HG02840 (cell line): ENCODE results near the gene PAK2.
"Not testable (repeated sequence)": the region's sequence is repeated elsewhere in the genome, so short reads cannot be mapped to it uniquely, and the experiment has no call there.

Experiments used
- ATAC-seq: cut with Tn5 transposase; IDR thresholded peaks from one replicate; pipeline ENCODE4 v1.9.1; 2021; ENCODE audit warnings: mild to moderate bottlenecking, moderate library complexity, moderate number of reproducible peaks; ENCODE audit not compliant: unreplicated experiment, low FRiP score

PAK2 gene

DNA sequence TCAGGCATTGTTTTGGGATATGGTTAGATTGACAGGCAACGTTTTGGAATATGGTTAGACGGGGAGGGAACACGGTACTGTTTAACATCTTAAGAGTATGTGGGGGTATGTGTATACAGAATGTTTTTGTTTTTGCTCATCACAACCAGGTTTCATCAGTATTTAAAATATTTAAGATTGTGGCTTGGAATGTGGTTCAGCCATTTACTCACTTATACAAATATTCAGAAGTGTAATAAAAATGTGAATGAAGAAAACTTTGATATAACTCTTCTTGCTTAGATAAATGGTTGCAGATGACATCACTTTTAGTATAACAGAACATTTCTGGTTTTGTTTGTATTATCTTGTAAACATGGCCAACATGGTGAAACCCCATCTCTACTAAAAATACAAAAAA is 3.9 kb upstream of the PAK2 start:
- no peak for ATAC-seq

DNA sequence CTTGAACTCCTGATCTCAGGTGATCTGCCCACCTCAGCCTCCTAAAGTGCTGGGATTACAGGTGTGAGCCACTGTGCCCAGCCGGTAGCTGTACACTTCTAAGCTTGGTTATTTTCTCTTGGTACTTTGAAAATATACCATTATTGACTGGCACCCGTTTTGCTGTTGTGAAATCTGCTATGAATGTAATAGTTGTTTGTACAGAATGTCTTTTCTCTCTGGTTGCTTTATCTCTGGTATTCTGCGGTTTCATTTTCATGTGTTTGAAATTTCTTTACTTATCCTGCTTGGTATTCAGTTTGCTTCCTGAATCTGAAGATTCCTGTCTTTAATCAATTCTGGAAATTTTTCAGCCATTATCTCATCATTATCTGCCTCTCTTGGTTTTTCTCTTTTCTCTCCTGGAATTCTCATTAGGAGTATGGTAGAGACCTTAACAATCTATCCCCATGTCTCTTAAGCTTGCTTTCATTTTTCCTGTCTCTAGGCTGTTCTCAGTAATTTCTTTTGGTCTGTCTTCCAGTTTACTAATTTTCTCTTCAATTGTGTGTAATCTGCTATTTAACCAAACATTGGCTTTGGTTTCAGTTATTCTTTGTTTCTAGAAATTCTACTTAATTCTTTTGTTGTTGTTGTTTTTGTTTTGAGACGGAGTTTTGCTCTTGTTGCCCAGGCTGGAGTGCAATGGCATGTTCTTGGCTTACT is 2.8 kb upstream of the PAK2 start:
- ATAC-seq: no peak

DNA sequence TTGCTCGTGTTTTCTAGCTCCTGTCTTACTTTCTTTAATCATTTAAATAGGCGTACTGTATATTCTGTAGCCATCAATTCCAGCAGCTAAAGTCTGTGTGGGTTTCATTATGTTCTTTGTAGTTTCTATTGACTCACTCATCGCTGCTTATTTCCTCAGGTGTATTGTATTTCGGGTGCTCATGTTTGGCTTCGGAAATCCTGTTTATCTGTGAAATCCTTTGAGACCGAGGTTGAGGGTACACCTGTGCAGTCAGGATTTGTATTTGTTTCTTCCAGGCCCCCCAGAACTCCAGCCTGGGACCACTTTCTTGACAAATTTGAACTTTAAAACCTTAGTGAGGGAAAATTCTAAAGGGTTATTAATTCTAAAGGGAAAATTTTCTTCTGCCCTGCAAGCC is 2.0 kb upstream of the PAK2 start:
- ATAC-seq: no peak

DNA sequence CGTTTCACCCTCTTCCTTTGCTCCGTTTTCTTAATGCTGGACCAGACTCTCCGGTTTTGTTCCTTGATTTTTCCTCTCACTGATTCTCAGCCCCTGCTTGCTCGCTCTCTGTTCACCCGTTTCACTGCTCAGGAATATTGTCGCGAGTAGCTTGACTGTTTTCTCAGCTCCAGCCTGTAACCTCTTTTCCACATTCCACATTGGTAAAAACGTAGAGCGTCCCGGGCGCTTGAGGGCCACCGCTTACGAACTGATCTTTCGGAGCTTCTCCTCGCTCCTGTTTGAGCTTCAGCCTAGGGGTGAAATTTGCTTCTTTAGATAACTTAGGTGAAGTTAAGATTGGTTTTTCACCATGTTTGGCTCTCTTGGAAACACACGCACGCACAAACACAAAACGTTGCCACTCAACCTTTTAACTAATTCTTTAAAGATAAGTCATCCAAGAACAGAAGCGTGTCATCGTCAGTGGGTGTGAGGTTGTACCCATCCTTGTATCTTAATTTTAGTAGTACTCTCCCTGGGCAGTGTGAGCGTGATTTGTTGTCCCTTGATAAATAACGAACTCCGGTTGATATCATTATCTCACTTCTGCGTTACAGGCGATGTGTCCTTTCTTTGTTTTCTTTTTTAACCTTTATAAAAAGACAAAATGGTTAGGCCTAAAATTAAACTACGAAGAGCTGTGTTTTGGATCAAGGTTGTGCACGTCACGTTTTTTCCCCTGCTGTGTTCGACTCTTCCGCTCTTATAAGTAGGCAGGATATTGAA is 1.0 kb downstream of the PAK2 start:
- no peak for ATAC-seq

DNA sequence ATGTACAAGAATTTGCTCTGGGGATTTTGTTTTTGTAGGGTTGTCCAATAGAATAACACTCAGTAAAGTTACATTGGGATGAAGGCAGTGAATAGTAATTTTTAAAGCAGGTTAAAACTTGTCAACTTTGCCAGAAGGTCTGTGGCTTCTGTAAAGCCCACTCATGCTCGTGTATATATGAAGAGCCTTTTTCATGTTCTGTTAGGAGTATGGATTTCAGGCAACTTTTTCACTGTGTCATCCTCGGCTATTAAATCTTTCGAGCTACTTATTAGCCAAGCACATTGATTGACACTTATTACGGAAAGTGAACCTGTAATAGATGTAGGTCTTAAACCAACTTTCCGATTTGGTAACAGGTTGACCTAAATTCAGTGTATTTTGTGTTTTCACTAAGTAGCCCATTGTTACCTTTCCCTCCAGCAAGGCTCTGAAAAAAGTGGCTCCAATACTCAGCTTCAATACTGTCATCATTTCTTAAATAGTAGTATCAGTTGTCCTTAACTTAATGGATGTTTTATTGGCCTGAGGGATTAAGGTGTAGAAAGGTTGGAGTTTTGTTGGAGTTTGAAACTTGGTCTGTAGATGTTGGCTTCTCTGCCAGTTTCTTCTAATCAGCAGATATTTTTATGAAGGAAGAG is 1.7 kb downstream of the PAK2 start:
- no peak for ATAC-seq

DNA sequence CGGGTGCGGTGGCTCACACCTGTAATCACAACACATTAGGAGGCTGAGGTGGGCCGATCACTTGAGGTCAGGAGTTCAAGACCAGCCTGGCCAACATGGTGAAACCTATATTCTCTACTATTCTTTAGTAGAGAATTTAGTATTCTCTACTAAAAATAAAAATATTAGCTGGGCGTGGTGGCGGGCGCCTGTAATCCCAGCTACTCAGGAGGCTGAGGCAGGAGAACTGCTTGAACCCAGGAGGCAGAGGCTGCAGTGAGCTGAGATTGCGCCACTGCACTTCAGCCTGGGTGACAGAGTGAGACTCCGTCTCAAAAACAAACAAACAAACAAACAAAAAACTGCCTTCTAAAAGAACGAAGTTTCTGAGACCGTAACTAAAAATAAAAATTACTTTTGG is 3.9 kb downstream of the PAK2 start:
- ATAC-seq: not testable (repeated sequence)

DNA sequence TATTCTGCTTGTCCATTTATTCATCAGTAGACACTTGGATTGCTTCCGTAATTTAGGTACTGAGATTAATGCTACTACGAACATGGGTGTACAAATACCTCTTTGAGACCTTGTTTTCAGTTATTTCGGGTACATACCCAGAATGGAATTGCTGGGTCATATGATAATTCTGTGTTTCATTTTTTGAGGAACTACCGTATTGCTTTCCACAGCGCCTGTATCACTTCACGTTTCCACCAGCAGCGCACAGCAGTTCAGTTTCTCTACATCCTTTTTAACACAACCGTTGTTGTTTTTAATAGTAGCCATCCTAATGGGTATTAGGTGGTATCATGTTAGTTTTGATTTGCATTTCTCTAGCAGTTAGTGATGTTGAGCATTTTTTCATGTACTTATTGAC is 9.5 kb downstream of the PAK2 start:
- ATAC-seq: no peak

DNA sequence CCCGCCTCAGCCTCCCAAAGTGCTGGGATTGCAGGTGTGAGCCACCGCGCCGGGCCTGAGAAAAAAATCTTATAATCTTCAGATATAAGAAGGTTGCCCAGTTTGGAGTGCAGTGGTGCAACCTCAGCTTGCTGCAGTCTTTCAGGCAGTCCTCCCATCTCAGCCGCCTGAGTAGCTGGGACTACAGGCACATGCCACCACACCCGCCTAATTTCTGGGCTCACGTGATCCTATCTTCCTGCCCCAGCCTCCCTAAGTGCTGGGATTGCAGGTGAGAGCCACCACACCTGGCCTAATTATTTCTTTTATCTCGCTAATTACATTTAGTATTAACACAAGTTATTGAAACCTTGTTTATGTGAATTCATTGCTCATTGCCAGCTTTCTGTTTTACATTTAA is 13.5 kb downstream of the PAK2 start:
- ATAC-seq: no peak

DNA sequence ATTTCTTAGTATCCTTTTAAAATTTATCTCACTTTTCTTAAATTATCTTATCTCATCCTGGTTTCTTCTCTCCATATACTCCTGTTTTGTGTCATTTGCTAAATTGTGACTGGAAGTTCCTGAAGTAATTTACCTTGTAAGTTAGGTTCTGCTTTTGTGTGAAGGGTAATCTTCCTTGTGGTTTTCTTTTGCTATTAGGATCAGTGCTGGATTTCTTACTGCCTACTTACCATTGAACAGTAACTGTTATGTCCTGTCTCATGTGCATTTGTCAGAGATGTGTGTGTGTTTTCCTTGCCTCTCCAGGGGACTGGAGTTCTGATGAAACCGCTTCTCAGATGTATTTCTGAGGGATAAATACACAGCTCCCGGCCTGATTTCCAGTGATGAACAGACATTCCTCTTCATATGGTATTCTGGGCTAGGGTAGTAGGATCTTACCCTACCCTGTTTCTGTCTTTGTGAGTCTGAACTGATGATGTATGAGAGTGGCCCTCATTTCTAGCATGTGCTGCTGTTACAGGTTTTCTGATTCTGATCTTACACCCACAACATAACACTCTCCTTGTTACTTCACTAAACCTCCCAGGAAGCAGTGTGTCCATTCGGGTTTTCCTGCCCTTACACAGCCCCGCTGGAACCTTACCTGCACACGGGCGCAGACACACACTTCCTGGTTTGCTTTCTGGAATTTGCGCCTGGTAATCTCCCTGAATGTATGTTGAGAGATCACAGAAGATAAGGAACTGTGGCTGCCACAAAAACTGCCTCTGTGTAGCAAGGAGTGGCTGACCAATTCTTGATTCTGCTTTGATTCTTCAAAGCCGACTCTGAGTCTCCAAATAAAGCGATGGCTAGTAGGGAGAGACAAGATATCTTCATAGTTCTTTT is 14.7 kb downstream of the PAK2 start:
- ATAC-seq: no peak

DNA sequence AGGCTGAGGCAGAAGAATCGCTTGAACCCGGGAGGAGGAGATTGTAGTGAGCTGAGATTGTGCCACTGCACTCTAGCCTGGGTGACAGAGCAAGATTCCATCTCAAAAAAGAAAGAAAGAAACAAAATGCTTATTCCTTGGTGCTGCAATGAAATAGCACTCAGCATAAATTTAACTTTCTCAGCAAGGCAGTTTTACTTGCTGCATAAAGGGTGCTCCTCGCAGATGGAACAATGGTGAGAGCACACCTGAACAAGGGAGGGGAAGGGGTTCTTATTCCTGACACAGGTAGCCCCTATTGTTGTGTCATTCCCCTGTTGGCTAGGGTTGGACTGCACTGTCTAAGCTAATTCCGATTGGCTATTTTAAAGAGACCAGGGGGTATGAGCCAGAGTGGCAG is 17.1 kb downstream of the PAK2 start:
- no peak for ATAC-seq

DNA sequence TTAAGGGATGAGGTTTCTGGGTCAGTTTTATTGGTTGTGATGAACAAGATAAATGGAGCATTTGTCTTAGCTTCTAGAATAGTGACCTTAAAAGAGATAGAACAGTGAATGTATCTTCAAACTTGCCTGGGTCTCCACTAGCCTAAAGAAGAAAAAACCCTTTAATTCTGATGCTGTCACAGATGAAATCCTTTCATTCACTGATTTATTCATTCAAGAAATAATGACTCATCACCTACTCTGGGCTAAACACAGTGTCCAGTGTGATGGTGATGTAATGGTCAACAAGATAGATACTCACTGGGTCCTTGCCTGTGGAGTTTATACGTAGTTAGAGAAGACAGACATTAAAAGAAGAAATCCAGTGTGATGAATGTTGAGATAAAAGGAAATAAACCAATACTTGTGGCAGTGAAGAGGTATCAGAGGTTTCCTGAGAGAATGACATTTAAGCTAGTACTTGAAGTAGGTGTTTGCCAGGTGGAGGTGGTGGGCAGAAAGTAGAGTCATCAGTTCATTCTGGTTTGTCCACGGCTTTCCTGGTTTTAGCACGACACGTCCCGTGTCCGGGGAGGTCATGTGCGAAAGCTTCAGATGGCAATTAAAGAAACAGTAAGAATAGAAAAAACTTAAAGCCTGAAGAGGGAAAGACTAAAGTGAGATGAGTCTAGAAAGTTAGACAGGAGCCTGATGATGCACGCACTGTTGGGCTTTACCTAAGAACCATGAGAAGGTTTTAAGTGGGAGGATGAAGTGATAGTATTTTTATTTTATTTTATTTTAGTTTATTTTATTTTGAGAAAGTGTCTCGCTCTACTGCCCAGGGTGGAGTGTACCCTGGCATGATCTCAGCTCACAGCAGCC is 18.5 kb downstream of the PAK2 start:
- no peak for ATAC-seq

DNA sequence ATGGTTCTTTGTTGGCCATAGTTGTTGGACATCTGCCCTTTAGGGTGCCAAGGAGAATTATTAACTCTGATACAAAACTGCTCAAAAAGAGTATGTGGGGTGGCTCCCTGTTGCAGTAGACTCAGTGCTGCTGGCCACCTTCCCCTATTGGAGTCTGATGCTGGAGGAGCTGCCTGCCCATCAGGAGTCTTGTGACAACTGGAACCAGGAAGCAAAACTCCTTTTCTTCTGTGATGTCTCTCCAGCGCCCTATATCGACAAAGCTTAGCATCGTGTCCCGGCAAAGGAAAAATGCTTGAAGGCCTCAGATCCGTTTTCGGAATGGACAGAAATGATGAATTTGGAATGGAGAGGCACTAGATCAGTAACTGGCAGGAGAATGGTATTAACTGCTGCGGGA is 23.5 kb downstream of the PAK2 start:
- ATAC-seq: no peak

DNA sequence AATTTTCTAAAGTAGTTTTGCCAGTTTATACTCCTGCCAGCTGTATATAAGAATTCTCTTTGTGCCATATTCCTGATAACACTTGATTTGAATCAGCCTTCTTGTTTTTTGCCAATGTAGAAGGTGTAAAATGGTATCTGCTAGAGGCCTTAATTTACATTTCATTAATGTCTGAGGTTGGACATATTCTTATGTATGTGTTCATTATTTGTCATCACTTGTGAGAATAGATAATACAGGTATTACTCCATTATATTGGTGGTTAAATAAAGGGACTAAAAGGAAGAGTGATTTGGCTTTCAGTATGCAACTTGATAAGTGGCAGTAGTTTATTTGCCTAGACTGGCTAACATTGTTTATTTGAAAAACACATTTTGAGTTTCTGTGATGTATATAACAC is 25.8 kb downstream of the PAK2 start:
- ATAC-seq: no peak

DNA sequence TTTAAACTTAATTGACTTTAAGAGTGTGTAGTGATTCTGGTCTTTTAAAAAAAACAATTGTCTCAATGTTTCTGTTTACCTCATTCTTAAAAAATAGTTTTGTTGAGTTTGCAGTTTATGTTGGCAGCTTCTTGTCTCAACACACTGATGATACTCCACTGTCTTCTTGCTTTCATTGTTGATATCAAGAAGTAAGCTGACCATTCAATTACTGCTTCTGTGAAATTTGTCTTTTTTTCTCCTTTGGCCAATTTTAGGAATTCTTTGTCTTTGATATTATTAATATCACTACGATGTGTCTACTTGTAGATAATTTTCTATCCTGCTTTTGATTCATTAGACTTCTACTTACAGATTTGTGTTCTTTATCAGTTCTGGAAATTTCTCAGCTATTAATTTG is 31.4 kb downstream of the PAK2 start:
- ATAC-seq: no peak

DNA sequence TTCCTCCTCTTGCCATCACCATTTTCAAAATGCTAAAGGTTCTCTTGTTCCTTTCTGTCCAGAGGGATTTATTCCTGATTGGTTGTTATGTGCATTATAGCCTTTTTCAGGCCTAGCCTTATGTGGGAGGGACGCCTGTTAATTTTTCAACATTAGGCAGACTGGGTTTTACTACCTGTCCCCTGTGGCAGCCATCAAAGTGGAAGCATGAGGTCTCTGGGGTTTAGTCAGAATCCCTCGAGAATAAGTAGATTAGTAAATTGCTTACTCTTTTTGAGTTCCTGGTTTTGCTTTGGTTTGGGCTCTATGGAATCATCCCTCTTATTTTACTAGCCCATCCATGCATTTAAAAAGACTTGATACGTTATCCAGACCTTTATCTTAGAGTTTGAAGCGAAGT is 32.4 kb downstream of the PAK2 start:
- ATAC-seq: peak; percentile 53

DNA sequence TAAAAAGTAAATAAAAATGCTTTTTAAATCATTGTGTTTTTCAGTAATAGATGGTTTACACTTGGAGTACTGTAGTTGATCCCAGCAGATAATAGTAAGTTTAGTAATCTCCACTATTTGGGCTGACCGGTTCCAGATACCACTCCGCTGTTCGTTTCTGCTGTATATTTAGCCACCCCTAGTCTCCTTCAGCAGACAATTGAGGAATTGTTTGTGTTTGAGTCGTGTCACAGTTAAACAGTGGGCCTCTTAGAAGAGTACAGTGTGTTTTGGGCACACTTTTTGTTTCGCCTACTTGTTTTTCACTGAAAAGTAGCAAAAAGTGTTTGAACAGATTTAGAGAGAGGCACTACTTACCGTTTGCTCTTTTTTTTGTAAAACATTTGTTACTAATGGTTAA is 33.2 kb downstream of the PAK2 start:
- no peak for ATAC-seq

DNA sequence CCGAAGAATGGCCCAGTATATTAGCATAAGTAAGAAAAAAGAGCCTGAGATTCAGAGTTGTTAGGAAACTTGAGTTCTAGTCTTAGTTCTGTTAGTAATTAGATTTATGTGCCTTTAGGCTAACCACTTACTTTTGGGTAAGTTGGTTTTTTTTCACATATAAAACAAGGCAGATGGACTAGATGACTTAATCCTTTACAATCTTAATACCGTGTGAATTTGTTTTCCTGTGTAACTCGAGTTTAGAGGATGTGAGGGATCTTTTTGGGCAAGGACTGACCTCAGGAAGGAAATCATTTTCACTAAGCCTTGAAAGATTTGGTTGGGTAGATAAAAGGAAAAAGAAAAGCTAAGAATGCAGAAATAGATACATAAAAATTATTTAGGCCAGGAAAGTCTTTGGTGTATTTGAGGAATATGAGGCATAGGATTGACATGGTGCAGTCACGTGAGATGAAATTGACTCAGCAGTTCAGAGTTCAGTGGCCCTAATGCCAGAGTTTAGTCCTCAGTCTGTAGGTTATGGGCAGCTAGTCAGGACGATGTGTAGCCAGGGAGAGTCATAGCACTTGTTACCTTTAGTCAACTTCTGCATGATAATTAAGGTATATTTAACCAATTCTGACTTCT is 34.6 kb downstream of the PAK2 start:
- no peak for ATAC-seq

DNA sequence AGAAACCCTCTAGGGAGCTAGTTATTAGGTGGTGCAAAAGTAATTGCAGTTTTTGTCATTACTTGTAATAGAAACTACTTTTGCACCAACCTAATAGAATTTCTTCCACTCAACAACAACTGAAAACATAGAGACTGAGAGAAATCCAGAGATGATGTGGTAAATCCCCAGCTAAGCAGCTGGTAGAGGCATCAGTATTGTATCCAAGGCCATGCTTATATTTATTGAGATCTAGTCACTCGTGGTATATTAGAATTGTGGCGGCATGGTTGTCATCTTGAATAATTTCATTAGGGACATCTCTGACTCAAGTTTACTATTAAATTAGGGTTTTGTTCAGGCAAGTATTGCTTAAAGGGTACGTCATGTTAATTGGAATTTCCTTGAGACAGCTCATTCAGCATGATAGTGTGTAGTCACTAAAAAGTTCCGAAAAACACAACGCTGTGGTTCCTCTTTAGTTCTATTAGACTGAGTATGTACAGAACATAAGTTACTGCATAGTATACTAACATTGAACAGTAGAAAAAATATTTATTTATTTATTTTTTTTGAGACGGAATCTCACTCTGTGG is 35.3 kb downstream of the PAK2 start:
- ATAC-seq: no peak

DNA sequence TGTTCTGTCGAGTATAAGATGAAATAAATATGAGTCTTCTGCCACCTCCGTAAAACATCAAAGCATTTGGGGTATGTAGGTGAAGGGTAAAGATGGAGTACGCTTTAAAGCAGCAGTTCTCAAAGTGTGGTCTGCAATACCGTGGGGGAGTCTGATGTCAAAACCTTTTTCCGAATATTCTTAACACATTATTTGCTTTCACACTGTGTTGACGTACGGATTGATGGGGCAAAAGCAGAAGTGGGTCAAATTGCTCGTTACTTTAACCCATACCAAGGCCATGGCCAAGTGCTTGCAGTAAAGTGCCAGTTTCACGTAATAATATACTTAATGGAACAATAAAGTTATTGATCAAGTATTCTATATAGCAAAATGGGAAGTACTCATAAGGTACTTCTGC is 36.3 kb downstream of the PAK2 start:
- no peak for ATAC-seq
